OCI-LY1 (cell line): ENCODE results near the gene FSCB.

Experiments
- CTCF ChIP-seq: fragments of 200-600 bp; sonication (generic), shearing (Covaris generic); IDR thresholded peaks from 2 replicates; pipeline ENCODE4 v1.5.1; 2017; ENCODE audit warnings: mild to moderate bottlenecking, antibody characterized with exemption, low read length, moderate library complexity, mixed read lengths
- EZH2 ChIP-seq: fragments of 200-600 bp; sonication (generic), shearing (Covaris generic); IDR thresholded peaks from 2 replicates; pipeline ENCODE4 v1.8.0; 2017; ENCODE audit warnings: borderline replicate concordance, mixed run types, mild to moderate bottlenecking, antibody characterized with exemption, low read length, moderate library complexity, mixed read lengths

GRCh38 chr14:44531658-44532057, 24.6 kb upstream of the FSCB start:
- TF ChIP-seq CTCF (no peak), EZH2 (no peak)
